DND-41 (cell line): ENCODE data around the gene ARVCF.

Experiments used
- ATAC-seq: fragments of 200-7000 bp; cut with Tn5 transposase; 3 replicates; pipeline ENCODE4 v1.9.1; 2021; ENCODE audit warnings: low read depth; ENCODE audit not compliant: insufficient read depth
- DNase-seq: peaks from one replicate; pipeline ENCODE4 v3.0.0-alpha.2; 2020
- H2AFZ ChIP-seq: 2 replicates; pipeline ENCODE4 v1.6.0; 2012; ENCODE audit warnings: low read depth, low read length
- H3K27ac ChIP-seq: 2 replicates; pipeline ENCODE4 v1.5.1; 2012; ENCODE audit warnings: low read length, inconsistent platforms
- H3K27me3 ChIP-seq: fragments of 200-600 bp; sonication (generic); 2 replicates; pipeline ENCODE4 v1.6.0; 2012; ENCODE audit warnings: low read length, mild to moderate bottlenecking, inconsistent platforms; ENCODE audit not compliant: insufficient read depth, poor library complexity
- H3K36me3 ChIP-seq: 2 replicates; pipeline ENCODE4 v1.5.1; 2012; ENCODE audit warnings: low read length, inconsistent platforms; ENCODE audit not compliant: insufficient read depth
- H3K4me1 ChIP-seq: 2 replicates; pipeline ENCODE4 v1.5.1; 2012; ENCODE audit warnings: mild to moderate bottlenecking, low read length; ENCODE audit not compliant: insufficient read depth
- H3K4me2 ChIP-seq: 2 replicates; pipeline ENCODE4 v1.6.0; 2012; ENCODE audit warnings: mild to moderate bottlenecking, moderate library complexity, low read length, inconsistent platforms; ENCODE audit not compliant: insufficient read depth
- H3K4me3 ChIP-seq, 2 experiments: fragments of 200-600 bp in 1 of 2; shearing (Covaris generic) in 1 of 2; 2 replicates each; pipeline ENCODE4 v1.5.1; 2012 to 2016; ENCODE audit warnings: inconsistent platforms in 2 of 2, low read length in 2 of 2, mild to moderate bottlenecking in 2 of 2, low read depth in 1 of 2, moderate library complexity in 1 of 2
- H3K79me2 ChIP-seq: 2 replicates; pipeline ENCODE4 v1.6.0; 2012; ENCODE audit warnings: low read length, inconsistent platforms; ENCODE audit not compliant: insufficient read depth
- H3K9ac ChIP-seq: 2 replicates; pipeline ENCODE4 v1.6.0; 2012; ENCODE audit warnings: low read depth, mild to moderate bottlenecking, inconsistent platforms, low read length, moderate library complexity
- H3K9me3 ChIP-seq: 2 replicates; pipeline ENCODE4 v1.5.1; 2012; ENCODE audit warnings: low read length, moderate library complexity, mild to moderate bottlenecking, inconsistent platforms; ENCODE audit not compliant: insufficient read depth, severe bottlenecking
- H4K20me1 ChIP-seq: 2 replicates; pipeline ENCODE4 v1.6.0; 2012; ENCODE audit warnings: low read length; ENCODE audit not compliant: insufficient read depth
- EZH2 ChIP-seq: IDR thresholded peaks from 3 replicates; pipeline ENCODE4 v1.6.1; 2012; ENCODE audit warnings: borderline replicate concordance, low read depth, mild to moderate bottlenecking, moderate library complexity, low read length, inconsistent platforms; ENCODE audit not compliant: severe bottlenecking
- TF ChIP-seq, protein P1 (sequence below): IDR thresholded peaks from 2 replicates; pipeline ENCODE4 v1.5.1; 2012; ENCODE audit warnings: borderline replicate concordance, low read length, moderate library complexity, mild to moderate bottlenecking; ENCODE audit not compliant: poor library complexity, severe bottlenecking; ENCODE audit errors: extremely low read depth

ARVCF gene

GRCh38 chr22:20011123-20011992, 5.3 kb downstream of the ARVCF start:
- no peak for ATAC-seq
- H3K4me3 ChIP-seq = no peak overlapping the region
- peaks cover 10% of the 10 kb centered on the region for H3K4me1 ChIP-seq
- no peaks in the 10 kb centered on the region for H3K27me3 ChIP-seq
- H2AFZ ChIP-seq = no peak overlapping the region
- H3K36me3 ChIP-seq = no peaks in the 10 kb centered on the region
- H3K9ac ChIP-seq = no peak overlapping the region
- no peak for DNase-seq
- no peaks in the 10 kb centered on the region for H3K9me3 ChIP-seq
- no peak overlapping the region for H3K27ac ChIP-seq
- TF ChIP-seq, protein P1, sequence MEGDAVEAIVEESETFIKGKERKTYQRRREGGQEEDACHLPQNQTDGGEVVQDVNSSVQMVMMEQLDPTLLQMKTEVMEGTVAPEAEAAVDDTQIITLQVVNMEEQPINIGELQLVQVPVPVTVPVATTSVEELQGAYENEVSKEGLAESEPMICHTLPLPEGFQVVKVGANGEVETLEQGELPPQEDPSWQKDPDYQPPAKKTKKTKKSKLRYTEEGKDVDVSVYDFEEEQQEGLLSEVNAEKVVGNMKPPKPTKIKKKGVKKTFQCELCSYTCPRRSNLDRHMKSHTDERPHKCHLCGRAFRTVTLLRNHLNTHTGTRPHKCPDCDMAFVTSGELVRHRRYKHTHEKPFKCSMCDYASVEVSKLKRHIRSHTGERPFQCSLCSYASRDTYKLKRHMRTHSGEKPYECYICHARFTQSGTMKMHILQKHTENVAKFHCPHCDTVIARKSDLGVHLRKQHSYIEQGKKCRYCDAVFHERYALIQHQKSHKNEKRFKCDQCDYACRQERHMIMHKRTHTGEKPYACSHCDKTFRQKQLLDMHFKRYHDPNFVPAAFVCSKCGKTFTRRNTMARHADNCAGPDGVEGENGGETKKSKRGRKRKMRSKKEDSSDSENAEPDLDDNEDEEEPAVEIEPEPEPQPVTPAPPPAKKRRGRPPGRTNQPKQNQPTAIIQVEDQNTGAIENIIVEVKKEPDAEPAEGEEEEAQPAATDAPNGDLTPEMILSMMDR = no peak
- TF ChIP-seq EZH2 = no peak
- H3K79me2 ChIP-seq = no peaks in the 10 kb centered on the region
- H3K4me2 ChIP-seq = no peak overlapping the region
- H4K20me1 ChIP-seq = peaks cover 11% of the 10 kb centered on the region

- no peak overlapping the region for H3K27ac ChIP-seq
- H3K4me1 ChIP-seq = peaks cover 4% of the 10 kb centered on the region; the same call in 1 of the 2 replicates
- H2AFZ ChIP-seq = no peak overlapping the region
- TF ChIP-seq, protein P1 = no peak
- no peak for TF ChIP-seq EZH2
- no peak overlapping the region for H3K4me3 ChIP-seq
- no peak for DNase-seq
- H3K4me2 ChIP-seq = no peak overlapping the region
- H3K9ac ChIP-seq = no peak overlapping the region
- no peaks in the 10 kb centered on the region for H3K36me3 ChIP-seq
- H3K79me2 ChIP-seq = no peaks in the 10 kb centered on the region
- no peaks in the 10 kb centered on the region for H3K27me3 ChIP-seq
- H3K9me3 ChIP-seq = no peaks in the 10 kb centered on the region
- peaks cover 11% of the 10 kb centered on the region for H4K20me1 ChIP-seq
- ATAC-seq = no peak
Measured at GRCh38 chr22:20010307-20011122, 6.1 kb downstream of the ARVCF start.

DNA sequence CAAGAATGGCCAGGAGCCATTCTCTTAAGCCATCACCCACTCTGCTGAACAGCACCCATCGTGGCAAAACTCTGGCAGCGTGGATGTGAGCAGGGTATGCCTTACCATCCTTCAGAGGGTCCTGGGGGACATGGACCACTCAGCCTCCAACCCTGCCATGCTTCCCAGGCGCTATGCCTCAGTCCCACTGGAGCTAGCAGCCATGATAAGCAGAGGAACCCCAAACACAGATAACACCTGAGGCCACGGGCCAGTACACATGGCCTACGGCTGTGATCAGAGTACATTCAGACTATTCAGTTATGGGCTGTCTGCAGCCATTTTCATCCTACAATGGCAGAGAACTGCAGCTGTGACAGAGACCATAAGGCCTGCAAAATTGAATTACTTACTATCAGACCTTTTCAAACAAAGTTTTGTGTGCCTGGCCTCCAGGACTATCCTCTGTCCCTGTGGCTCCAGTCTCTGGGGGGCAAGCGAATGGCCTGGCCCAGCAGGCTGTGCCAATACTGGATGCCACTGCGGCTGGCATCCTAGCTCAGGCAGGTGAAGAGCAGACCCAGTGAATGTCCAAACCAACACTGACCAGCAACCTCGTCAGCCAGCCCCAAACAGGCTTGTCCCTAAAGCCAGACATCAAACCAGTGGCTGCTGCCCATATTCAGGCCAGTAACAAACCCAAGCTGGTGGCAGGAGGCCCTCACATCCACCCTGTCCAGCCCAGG, 6.9 kb downstream of the ARVCF start:
- ATAC-seq (no peak), DNase-seq (no peak)
- no peak overlapping the region for H3K9ac ChIP-seq
- no peaks in the 10 kb centered on the region for H3K36me3 ChIP-seq
- H3K4me1 ChIP-seq = no peaks in the 10 kb centered on the region
- H2AFZ ChIP-seq = no peak overlapping the region
- no peaks in the 10 kb centered on the region for H3K79me2 ChIP-seq
- TF ChIP-seq, protein P1 = no peak
- TF ChIP-seq EZH2 = no peak
- no peak overlapping the region for H3K4me3 ChIP-seq
- H4K20me1 ChIP-seq = peaks cover 11% of the 10 kb centered on the region
- H3K27ac ChIP-seq = no peak overlapping the region
- H3K4me2 ChIP-seq = no peak overlapping the region
- H3K9me3 ChIP-seq = no peaks in the 10 kb centered on the region
- H3K27me3 ChIP-seq = no peaks in the 10 kb centered on the region
